ENCODE results near the gene SLC26A2.
A peak's percentile ranks its signal among the peaks of the same experiment; 100 is the strongest.

Gene SLC26A2

GRCh38 chr5:149962601-149963300 is 2.2 kb downstream of the SLC26A2 start:
- no peak for DNase-seq (ENCODE audit: low spot score)

DNA sequence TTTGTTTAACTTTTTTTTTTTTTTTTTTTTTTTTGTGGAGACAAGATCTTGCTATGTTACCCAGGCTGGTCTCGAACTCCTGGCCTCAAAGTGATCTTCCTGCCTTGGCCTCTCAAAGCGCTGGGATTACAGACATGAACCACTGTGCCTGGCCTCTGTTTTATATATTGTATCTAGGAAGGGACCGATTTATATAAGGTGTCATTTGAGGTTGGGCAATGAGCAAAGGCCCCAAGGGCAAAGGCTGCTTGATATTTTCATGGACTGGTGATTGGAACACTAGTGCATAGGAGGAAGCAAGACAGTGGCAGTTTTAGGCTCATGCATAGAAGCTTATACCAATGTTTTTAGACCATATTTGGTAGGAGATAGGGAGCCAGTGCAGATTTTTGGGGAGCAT is 3.2 kb downstream of the SLC26A2 start:
- no peak for DNase-seq (ENCODE audit: low spot score)

GRCh38 chr5:149966946-149967345 is 6.4 kb downstream of the SLC26A2 start:
- no peak for DNase-seq (ENCODE audit: low spot score)

DNA sequence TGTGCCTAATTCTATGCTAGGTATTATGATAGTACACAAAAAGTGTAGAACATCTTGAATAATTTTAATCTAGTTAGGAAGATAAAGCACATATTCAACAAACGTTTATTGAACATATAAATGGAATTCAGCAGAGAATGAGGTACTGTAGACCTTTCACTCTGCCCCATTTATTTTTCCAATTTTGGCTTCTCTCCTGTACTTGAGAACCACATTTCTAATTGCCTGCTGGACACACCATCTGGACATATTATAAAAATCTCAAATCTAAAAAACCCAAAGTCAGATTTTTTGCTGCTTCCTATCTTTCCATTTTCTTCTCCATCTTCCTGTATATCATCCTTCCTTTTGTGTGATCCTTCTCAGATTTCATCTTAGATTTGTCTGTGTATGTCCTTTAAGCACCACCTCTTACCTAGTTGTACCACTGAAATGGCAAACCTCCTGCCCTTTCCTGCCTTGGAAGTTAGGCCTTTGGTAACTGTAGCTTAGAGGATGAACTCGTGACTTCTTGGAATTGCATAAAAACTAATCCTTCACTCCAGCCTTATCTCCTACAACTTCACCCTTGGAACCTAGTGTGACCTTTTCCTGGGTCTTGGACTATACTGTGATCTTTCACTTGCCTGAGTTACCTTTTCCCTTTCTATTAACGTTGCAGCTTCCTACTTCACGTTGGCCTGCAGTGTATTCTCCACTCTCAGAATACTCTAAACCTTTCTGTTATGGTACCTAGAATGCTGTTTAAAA is 8.8 kb downstream of the SLC26A2 start:
- no peak for DNase-seq (ENCODE audit: low spot score)

DNA sequence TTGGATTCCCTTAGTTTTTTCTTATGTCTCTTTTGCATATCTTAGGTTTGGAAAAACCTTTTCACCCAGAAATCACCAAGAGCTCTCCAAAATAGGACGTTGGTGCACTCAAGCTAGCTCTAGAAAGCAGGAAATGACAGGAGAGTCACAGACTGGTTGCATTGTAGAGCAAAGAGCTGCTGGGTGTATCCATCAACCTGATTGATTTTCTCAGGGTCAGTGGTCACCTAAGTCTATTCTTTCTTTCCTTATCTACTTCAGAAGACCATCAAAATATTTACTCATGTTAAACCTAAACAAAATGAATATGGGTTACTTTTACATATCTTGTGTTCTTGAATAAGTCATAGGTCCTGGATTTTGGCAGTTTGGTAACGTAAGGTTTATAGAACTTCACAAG is 14.9 kb downstream of the SLC26A2 start:
- no peak for DNase-seq (ENCODE audit: low spot score)

GRCh38 chr5:149979896-149980295 is 19.3 kb downstream of the SLC26A2 start:
- no peak for DNase-seq (ENCODE audit: low spot score)

DNA sequence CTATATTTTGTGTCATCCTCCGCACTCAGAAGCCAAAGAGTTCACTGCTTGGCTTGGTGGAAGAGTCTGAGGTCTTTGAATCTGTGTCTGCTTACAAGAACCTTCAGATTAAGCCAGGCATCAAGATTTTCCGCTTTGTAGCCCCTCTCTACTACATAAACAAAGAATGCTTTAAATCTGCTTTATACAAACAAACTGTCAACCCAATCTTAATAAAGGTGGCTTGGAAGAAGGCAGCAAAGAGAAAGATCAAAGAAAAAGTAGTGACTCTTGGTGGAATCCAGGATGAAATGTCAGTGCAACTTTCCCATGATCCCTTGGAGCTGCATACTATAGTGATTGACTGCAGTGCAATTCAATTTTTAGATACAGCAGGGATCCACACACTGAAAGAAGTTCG is 20.6 kb downstream of the SLC26A2 start:
- DNase-seq (ENCODE audit: low spot score) = no peak

GRCh38 chr5:149982505-149982904 is 21.9 kb downstream of the SLC26A2 start:
- DNase-seq (ENCODE audit: low spot score) = no peak

DNA sequence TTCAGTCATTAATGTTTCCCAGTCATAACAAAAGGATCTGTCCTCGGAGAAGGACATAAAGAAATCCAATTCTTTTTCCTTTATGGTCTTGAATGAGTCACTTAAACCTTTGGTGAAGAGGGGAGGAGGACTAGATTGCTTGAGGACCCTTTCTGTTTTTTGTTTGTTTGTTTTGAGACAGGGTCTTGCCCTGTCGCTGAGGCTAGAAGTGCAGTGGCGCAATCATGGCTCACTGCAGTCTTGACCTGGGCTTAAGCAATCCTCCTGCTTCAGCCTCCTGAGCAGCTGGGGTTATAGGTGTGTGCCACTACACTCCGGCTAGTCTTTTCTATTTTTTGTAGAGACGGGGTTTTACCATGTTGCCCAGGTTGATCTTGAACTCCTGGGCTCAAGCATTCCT is 27.6 kb downstream of the SLC26A2 start:
- no peak for DNase-seq (ENCODE audit: low spot score)

DNA sequence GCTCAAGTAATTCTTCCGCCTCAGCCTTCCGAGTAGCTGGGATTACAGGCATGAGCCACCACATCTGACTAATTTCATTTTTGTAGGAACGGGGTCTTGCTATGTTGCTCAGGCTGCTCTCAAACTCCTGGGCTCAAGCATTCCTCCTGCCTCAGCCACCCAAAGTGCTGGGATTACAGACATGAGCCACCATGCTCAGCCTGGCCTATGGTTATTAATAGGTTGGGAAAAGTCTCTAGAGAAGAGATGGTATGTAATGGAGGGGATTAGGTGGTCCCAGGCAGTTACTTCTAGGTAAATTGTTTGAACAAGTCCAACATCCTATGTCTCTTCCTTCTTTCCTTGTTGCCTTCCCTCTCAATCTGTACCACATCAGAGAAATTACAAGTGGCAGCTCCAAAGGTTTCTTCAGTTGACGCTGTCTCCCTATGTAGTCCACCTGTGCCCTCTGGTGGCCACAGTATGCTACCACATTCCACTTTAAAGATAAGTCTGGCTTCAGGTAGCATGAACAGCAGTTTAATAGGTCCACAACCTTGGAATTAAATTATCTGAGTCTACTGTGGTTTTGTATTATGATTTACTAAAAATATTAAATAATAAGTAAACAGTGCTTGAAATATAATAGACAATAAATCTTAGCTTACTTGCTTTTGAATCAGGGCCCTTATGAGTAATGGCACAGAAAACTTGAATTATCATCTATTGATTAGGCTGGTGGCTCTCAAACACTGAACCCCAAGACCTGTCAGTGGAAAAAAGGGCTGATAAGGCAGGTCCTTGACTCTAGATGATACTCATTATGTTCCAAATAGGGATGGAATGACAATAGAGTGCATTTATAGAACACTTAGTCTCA is 30.2 kb downstream of the SLC26A2 start:
- peak; percentile 67 for DNase-seq (ENCODE audit: low spot score)

- DNase-seq (ENCODE audit: low spot score) = no peak
These were observed 32.9 kb downstream of the SLC26A2 start for GRCh38 chr5:149993471-149993870.

GRCh38 chr5:149995385-149996204 is 35.0 kb downstream of the SLC26A2 start:
- DNase-seq (ENCODE audit: low spot score) = no peak

DNA sequence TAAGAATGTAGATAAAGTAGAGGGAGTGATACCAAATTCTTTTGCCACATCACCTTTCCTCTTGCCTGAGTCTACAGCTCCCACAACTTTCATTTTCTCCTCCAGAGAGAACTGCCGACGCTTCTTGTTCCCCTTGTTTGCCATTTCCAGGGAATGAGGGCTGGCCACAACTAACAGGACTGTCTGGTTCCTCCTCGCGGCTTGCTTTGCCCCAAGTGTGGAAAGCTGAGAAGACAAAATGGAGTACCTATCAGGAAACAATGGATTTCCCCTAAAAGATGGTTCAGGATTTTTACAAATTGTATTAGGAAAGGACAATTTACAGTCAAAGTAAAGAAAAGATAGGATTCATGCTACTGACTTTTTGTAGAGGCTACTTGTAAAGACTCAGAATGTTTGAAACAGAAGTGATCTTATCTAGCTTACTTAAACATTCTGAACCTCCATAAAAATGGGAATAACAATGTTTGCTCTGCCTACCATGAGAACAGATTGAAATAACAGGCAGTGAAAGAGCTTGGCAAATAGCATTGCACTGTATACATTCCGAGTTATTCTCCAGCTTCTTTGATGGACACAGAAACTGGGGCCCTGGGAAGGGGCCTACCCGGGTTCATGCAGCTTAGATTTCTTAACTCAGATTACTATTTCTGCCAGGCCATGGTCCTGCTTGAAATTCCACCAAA is 35.8 kb downstream of the SLC26A2 start:
- DNase-seq (ENCODE audit: low spot score) = no peak

DNA sequence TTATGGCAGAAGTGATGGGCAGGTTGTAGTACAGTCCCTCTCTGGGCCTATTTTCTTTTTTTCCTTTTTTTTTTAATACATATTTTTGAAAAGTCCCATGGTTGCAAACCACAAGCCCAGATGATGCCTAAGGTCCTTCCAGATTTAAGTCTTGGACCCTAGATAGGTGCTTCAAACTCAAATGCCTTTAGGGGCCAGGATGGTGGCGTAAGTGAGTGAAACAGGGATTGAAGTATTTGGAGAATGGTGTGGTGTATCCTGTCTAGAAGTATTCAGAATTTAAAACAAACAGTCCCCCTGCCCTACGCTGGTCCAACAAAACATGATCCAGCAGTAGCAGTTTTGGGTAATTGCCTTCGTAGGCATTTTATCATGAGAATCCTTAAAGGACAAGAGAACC is 37.7 kb downstream of the SLC26A2 start:
- no peak for DNase-seq (ENCODE audit: low spot score)

GRCh38 chr5:149999359-149999758 is 38.8 kb downstream of the SLC26A2 start:
- DNase-seq (ENCODE audit: low spot score) = no peak

- no peak for DNase-seq (ENCODE audit: low spot score)
These were observed 39.3 kb downstream of the SLC26A2 start for GRCh38 chr5:149999866-150000255.

DNA sequence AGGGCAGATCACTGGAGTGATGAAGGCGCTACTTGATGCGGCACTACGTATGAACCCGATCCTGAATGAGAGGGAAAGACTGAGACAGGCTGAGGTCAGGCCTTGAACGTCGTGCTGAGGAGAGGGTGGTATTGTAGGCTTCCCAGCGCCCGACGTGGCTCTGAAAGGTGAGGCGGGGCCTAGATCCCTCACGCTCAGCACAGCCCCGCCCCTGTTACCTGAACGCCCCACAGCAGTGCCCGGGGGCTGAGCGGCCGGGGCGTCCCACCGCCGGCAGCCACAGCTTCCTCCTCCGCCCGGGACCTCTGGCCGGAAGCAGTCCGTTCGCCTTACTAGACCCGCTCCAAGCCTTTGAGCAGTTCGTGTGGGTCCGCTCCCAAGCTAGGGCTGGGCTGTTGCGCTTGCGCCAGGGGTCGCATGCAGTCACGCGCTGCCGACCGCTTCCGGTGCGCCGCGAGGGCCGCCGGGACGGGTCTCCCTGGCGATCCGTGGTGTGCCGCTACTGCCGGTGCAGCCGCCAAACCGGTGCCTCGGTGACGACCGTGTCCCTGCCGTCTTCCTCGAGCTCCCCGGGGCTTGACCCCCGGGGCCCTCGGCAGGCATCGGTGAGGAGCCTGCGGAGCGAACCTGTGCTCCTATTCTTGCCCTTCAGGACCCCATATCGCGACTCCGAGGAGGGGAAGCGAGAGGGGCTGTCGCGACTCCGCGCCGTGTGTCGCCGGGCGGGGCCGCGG is 39.9 kb downstream of the SLC26A2 start, which contains the start of the genes HMGXB3 and TIGD6:
HMGXB3 (plus strand) TSS at position 484 of the 734 bp plus-strand sequence. CDS start 4,114 bp downstream, outside the sequence.
TIGD6 (minus strand) TSS at position 399 of the 734 bp plus-strand sequence. CDS start 4,306 bp downstream, outside the sequence.
- peak; percentile 82 for DNase-seq (ENCODE audit: low spot score)

DNA sequence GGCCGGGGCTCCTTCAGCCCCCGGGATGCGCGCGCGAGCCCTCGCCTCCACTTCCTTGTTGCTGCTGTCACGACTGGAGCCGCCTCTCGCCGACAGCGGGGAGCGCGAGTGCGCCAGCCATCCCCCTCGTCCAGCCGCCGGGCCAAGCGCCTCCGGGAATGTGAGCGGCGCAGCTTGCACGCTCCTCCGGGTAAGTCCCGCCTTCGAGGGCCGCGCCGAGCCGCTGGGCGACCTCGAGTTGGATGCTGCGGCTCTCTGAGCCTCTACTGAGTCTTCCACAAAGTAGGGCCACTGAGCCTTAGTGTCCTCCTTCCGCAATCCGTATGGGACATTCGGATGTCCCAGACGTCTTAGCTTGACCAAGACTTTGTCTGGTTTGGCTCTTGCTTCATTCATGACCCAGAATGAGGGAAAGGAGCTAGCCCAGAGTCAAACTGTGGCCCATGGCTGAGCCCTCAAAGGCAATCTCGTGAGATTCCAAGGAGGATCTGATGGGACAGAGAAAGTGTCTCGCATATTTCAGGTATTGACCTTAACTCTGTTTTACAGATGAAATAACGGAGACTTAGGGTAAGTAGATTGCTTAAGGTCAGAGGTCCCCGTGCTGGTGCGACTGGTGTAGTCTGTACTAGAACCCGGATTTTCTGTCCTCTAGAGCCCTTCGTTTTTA is 40.6 kb downstream of the SLC26A2 start:
- DNase-seq (ENCODE audit: low spot score) = peak; percentile 10

GRCh38 chr5:150001660-150002486 is 41.3 kb downstream of the SLC26A2 start:
- DNase-seq (ENCODE audit: low spot score) = peak; percentile 64
